Hindlimb muscle (tissue), 1 donor: ENCODE data around the gene SLC45A1. TPM values are rescaled to one million over a fixed set of nuclear protein-coding genes. Genes with fewer than 3 reads are reported as not detected.

Experiments used
- DNase-seq: peaks from one replicate; pipeline ENCODE4 v3.0.0-alpha.2; 2013
- polyA plus RNA-seq: library from polyadenylated mRNA; unstranded; fragments of 120-200 nt; gene quantifications from one replicate; pipeline ENCODE4 v1.2.1, GENCODE V29; 2013; ENCODE audit not compliant: insufficient read length

The SLC45A1 gene
- polyA plus RNA-seq, 1 donor, result 0.81 TPM

DNA sequence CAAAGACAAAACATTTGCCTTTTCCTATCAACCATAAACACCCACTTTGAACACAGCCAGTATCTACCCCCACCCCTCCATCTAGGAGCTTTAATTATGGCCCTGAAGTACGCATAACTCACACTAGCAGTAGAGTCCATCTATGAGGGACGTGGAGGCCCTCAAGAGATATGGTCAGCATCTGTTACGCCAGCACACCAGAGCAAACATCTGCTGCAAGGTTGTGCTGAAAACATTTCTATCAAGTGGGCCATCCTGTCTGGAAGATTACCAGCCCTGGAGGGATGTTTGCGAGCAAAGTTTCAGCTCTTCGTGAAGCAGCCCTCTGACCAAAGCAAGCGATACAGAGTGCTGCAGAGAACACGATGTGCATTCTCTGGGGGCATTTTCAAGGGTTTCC is 74.6 kb downstream of the SLC45A1 start:
- no peak for DNase-seq
